BJ (cell line): ENCODE measurements around the gene KITLG. TPM values are rescaled to one million over a fixed set of nuclear protein-coding genes. Genes with fewer than 3 reads are reported as not detected.

Source experiments
- CTCF ChIA-PET: fragments of 350-600 bp; formaldehyde crosslinking; extraction: SDS; loops from one replicate; lab custom pipeline; 2021; ENCODE audit warnings: antibody characterized with exemption, inconsistent platforms; lab: Yijun Ruan, JAX
- POLR2A ChIA-PET: fragments of 300-600 bp; sonication (Branson Sonifier 250); formaldehyde crosslinking; extraction: SDS; loops from one replicate; lab custom pipeline; 2021; ENCODE audit warnings: antibody characterized with exemption; lab: Charles Lee
- DNase-seq: peaks from one replicate; pipeline ENCODE4 v3.0.0-alpha.2; 2011; ENCODE audit warnings: low read depth
- H3K27me3 ChIP-seq: 2 replicates; pipeline ENCODE4 v1.6.0; 2011; ENCODE audit warnings: low read length; ENCODE audit not compliant: control insufficient read depth, insufficient read depth
- H3K36me3 ChIP-seq: 2 replicates; pipeline ENCODE4 v1.5.1; 2011; ENCODE audit warnings: low read length; ENCODE audit not compliant: control insufficient read depth, insufficient read depth
- H3K4me3 ChIP-seq: 2 replicates; pipeline ENCODE4 v1.5.1; 2011; ENCODE audit warnings: low read depth, mild to moderate bottlenecking, control low read depth, low read length
- CTCF ChIP-seq: IDR thresholded peaks from 2 replicates; pipeline ENCODE4 v1.5.1; 2011; ENCODE audit warnings: low read depth, mild to moderate bottlenecking, control low read depth, inconsistent platforms, low read length, moderate library complexity; ENCODE audit not compliant: insufficient read depth
- polyA plus RNA-seq: library from polyadenylated mRNA; depleted of rRNA; stranded (reverse); fragments of >200 nt; gene quantifications from 2 replicates; pipeline ENCODE4 v1.2.3, GENCODE V29; 2011

The KITLG gene
- polyA plus RNA-seq, 1 experiment = 17.0 TPM

GRCh38 chr12:88600272-88600671, 20.0 kb upstream of the KITLG start:
- Histone ChIP-seq H3K27me3 (no peaks in the 10 kb centered on the region), H3K36me3 (no peaks in the 10 kb centered on the region), H3K4me3 (no peak overlapping the region)
- TF ChIP-seq CTCF = no peak
- ChIA-PET POLR2A (no interaction called here), CTCF (no interaction called here)
- peak; percentile 54 for DNase-seq

GRCh38 chr12:88597365-88597764, 17.1 kb upstream of the KITLG start:
- Histone ChIP-seq H3K4me3 (no peak overlapping the region), H3K27me3 (no peaks in the 10 kb centered on the region), H3K36me3 (no peaks in the 10 kb centered on the region)
- DNase-seq = no peak
- CTCF ChIA-PET = no interaction called here
- no peak for TF ChIP-seq CTCF
- POLR2A ChIA-PET = no interaction called here

- POLR2A ChIA-PET = interaction anchor here (0.6 kb wide), 1 partner anchor 351 kb away, joined by 14 read pairs; no protein-coding TSS in a partner anchor
Observed at GRCh38 chr12:88595697-88596096, 15.4 kb upstream of the KITLG start.

GRCh38 chr12:88594780-88595179, 14.5 kb upstream of the KITLG start:
- no peak for TF ChIP-seq CTCF
- DNase-seq = no peak
- ChIA-PET CTCF (interaction anchor here (1.3 kb wide), 1 partner anchor 34 kb away, joined by 4 read pairs; no protein-coding TSS in a partner anchor), POLR2A (no interaction called here)
- Histone ChIP-seq H3K36me3 (no peaks in the 10 kb centered on the region), H3K4me3 (no peak overlapping the region), H3K27me3 (no peaks in the 10 kb centered on the region)

More at GRCh38 chr12:88595697-88596096, 15.4 kb upstream of the KITLG start:
- no peak for TF ChIP-seq CTCF
- H3K4me3 ChIP-seq = no peak overlapping the region
- no peaks in the 10 kb centered on the region for H3K36me3 ChIP-seq
- no peaks in the 10 kb centered on the region for H3K27me3 ChIP-seq
- CTCF ChIA-PET = no interaction called here
- DNase-seq = no peak

GRCh38 chr12:88591343-88591742, 11.1 kb upstream of the KITLG start:
- no peak for DNase-seq
- ChIA-PET POLR2A (no interaction called here), CTCF (no interaction called here)
- TF ChIP-seq CTCF = no peak
- Histone ChIP-seq H3K4me3 (no peak overlapping the region), H3K27me3 (no peaks in the 10 kb centered on the region; the same call in 1 of the 2 replicates), H3K36me3 (no peaks in the 10 kb centered on the region)
